HG03196 (cell line): ENCODE results near the gene RFX4.
"Not testable (repeated sequence)": the region's sequence is repeated elsewhere in the genome, so short reads cannot be mapped to it uniquely, and the experiment has no call there.

ENCODE experiments used
- ATAC-seq: cut with Tn5 transposase; IDR thresholded peaks from one replicate; pipeline ENCODE4 v1.9.1; 2021; ENCODE audit not compliant: unreplicated experiment

RFX4 gene

DNA sequence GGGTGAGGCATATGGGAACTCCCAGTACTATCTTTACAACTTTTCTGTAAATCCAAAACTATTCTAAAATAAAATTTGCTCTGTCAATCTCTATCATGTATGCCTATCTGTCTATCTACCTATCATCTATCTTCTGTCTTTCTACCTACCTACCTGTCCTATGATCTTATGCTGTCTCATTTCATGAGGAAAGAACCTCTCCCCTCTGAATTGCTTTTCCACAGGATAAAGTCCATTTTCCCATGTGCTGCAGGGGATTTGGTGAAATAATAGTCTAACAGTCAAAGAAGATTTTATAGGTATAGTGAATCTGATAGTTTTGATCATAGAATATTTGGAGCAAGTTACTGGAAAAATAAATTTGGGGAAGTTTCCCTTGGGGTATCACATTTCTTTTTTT, 104.9 kb downstream of the RFX4 start:
- ATAC-seq: no peak

DNA sequence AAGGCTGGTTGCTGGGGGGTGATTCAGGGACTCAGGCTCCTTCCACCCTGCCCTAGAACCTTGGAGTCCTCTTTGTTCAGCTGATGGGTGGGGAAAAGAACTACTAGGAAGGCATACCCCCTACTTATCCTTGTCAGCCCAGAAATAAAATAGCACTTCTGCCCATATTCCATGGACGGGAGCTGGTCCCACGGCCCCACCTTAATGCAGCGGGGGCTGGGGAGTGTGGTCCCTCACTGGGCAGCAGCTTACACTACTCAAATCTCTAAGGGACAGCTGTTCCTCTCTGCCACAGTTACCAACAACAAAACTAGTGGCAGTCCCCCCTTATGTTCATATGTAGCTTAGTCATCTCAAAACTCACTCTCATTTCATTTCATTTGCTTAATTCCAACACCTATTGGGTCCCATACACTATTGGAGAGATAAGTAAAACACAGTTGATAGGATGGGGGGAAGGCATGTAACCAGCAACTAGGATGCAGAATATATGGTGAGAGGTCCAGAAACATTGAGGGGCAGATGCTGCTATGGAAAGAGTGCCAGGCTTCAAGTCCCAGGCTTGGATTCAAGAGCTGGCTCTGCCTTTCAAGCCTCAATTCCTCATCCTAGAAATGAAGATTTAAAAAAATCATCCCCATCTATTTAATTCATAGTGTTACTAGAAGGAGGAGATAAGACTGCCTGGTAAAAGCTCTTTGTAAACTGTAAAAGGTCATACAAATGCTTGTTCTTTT, 107.9 kb downstream of the RFX4 start:
- ATAC-seq: no peak

DNA sequence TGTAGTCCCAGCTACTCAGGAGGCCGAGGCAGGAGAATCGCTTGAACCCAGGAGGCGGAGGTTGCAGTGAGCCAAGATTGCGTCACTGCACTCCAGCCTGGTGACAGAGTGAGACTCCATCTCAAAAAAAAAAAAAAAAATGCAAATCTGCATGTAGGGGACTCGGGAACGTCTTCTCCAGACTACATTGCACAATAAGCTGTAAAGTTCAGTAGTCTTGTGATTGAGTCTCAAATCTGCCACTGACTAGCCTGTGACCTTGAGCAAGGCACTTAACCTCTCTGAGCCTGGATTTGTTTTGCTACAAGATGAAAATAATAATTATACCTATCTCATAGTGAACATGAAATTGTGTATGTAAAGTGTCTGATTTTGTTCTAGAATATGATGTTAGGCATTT, 109.2 kb downstream of the RFX4 start:
- not testable (repeated sequence) for ATAC-seq

DNA sequence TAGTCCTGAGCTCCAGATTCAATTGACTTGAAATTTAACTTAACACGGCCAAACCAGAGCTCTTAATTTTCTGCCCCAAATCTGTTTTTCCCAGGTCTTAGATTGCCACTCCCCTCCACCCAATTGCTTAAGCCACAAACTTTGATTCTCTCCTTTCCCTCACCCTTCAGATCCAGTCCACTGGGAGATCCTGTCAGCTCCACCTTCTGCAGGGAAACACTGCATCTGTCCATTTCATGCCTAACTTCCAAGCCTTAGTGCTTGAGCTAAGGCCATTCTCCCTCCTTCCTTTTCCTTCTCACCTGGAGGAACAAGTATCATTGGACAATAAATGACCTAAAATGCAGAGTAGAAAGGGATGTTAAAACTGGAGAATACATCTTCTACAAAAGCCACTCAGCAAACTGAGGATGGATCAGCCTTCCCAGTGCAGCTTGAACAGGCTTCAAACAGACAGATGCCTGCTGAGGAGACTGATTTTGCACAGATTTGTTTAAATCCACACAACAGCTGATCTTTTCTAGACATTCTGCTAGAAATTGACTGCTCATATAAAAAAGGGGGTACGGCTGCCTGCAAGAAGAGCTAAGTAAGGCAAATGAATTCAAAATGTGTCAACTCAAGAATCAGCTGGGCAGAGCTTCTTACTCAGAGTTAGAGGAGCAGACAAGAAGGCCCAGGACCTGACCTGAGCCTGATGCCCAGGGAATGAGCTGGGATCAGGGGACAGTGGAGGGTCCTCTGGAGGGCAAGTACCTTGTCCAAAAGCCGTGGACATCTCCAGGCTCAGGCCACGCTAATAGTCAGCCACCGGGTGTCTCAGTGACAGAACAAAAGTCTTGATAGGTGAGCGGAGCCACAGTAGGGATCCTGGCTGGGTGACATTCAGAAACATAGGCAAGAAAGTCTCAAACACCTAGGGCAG, 110.4 kb downstream of the RFX4 start:
- no peak for ATAC-seq

DNA sequence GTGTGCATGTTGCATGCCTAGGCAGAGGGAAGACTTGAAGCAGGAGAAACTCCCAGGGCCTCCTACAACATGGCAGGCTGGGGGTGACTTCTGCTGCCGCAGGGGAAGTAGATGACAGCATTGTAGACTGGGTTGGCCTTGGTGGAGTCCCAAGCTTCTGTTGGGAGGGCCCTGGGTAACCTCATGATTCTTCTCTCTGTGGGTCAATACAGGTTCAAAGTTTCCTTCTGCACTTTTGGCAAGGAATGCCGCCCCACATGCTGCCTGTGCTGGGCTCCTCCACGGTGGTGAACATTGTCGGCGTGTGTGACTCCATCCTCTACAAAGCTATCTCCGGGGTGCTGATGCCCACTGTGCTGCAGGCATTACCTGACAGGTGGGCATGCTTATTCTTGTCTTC, 113.3 kb downstream of the RFX4 start:
- no peak for ATAC-seq

DNA sequence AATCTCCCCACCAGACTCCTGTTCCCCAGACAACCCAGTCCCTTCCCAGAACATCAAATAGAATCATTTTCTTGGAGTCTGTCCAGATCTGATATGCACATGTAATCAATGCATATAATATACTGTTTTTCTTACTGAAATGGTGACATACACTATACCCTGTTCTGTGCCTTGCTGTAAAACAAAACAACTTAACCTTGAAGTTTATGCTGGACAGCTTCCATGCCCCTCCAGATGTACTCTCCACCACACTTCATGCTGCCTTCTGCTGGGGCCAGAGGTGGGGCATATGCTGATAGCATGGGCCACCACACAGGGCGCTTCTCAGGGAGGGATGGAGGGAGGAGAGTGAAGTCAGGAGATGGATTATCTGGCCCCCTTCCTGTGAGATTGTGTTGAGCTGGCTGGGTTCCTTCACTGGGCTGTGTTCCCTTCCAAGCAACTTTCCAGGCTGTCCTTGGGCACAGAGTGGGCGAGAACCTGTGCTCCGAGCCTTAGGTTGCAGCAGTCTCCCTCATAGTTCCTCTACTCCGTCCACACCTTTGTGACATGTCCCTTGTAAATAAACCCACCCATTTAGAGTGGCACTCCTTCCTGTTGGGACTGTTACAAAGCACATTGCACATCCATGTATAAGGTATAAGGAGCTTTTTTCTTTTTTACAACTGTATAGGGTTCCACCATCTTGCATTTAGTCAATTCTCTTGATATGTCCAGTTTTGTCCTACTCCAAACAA, 114.0 kb downstream of the RFX4 start:
- ATAC-seq: no peak

DNA sequence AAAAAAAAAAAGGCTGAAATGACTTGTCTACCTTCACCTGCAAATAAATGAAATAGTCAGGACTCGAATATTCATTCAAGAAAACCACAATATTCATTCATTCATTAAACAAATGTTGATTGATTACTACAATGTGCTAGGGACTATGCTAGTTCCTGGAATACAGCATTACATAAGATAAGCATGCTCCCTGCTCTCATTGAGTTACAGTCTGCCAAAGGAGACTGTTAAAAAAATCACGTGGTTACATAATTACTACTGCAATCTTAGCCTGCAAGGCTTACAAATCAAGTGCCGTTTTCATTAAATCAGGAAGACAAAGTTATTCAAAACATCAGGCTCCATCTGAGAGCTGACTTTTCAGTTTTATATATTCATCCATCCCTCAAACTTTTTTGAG, 121.3 kb downstream of the RFX4 start:
- ATAC-seq: no peak

DNA sequence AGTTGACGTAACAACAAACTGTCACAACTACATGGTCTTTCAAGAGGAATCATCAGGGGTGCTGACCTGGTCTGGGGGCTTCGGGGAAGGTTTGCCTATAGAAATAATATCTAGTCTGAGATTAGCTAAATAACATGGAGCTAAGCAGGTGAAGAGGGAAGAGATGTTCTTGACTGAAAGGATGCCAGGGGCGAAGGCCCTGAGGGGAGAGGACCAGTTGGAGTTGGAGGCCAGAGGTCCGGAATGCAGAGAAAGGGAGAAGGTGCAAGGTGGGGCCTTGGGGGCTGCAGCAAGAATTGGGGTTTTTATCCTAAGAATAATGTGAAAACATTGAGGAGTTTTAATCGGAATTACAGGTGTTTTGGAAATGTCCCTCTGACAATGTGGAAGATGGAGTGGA, 123.2 kb downstream of the RFX4 start:
- ATAC-seq: no peak

DNA sequence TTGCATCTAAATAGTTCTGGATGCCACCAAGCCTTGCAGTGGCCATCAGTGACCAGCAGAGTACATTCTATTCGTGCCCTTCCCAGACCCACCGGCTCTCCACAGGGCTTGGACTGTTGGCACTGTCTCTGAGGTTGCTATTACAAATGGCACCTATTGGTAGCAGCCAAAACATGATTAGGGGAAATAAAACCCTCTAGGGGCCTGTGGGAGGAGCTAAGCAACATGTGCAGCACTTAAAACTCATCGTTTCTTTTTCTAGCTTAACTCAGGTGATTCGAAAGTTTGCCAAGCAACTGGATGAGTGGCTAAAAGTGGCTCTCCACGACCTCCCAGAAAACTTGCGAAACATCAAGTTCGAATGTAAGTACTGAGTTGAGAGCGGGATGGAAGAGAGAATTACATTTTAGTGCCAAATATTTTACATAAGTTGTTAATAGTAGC, 126.3 kb downstream of the RFX4 start:
- no peak for ATAC-seq

DNA sequence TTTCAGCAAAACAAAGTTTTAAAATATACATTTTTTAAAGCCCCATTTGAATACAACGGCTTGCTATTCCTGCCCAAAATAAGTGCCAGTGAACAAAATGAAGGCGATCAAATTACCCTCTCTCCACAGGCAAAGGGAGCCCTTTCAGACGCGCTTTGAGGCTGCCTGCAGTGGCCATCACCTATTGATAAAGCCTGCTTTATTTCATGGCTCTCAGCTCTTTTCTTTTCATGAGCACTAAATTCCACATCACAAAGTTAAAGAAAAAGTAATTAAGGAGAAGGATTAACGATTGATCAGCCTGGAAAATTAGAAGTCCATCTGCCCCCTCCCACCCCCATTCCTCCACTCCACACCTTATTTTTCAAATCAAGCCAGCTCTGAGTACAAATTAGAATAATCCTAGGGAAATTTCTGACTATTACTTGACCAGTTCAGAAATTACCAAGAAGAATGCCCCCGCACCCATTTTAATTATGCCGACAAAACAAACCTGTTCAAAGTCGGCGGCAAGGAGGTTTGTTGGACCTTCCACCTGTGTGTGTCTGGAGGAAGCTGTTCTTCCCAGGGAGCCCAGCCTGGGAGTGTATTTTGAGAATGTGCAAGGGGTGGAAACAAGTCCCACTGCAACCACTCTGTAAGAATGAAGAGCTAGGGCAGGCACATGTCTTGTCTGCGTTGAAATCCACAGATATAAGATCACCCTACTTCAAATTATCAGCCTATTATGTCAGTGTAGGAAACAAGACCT, 127.5 kb downstream of the RFX4 start:
- no peak for ATAC-seq

DNA sequence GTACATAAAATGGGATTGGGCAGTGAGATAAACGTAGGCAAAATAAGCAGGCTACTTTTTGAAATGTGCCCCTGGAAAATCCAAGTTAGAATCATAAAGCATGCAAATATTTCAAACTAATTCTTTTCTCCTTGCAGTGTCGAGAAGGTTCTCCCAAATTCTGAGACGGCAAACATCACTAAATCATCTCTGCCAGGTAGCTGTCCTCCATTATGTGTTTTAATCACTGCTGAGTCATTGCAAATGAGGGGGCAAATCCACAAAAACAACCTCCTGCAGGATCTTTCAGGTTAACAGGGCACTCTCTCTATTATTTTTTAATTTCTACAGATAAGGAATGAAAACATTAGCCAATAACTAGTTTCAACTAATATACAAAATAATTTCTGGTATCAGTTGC, 128.5 kb downstream of the RFX4 start:
- no peak for ATAC-seq

DNA sequence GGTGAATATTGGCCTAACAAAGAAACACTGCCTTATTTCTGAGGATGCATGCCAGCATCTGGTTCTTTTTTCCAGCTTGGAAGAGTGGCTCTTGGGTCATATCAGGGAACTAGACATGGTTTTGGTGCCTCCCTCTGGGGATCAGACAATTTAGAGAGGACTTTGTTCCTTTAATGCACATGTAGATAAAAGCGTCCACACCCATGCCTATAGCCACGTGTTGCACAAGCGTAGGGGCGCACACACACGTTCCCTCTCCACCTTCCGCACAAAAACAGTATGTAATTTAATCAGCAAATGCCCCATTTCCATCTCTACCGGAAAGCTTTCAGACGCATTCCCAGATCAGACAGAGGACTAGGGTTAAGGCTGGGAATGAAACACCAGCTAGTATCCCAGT, 130.0 kb downstream of the RFX4 start:
- ATAC-seq: no peak

DNA sequence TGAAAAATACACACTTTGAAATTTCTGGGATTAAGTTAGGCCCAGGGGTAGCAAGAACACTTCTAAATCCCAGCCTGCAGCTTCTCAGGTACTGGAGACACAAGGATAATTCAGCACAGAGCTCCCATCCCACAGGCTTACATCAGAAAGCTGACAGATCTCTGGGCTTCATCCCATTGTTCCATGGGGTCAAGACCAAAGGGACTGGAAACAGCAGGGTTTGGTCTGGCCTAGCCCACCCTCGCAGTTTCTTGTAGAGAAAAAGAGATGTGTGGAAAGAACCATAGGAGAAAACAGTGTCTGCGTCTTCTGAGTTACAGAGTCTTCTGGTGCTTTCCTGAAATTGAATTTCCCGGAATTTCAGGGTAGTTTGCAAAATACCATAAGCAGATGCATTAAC, 132.1 kb downstream of the RFX4 start:
- ATAC-seq: no peak

DNA sequence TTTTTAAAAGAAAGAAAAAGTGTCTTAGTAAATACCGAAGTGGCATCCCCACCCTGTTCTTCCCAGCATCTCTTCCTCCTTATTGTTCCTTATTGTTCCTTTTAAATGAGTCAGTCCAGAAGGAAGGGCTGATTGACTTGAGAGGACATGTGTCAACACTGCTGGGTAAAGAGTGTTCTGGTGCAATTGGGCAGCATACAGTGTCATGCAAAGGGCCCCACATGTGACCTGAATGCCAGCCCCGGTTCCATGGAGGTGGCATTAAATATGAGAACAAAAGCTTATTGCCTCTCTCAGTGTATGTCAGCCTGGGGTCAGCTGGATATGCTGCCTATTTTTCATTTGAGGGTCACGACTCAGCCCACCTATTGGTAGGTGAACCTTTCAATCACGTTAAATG, 132.8 kb downstream of the RFX4 start:
- ATAC-seq: no peak

DNA sequence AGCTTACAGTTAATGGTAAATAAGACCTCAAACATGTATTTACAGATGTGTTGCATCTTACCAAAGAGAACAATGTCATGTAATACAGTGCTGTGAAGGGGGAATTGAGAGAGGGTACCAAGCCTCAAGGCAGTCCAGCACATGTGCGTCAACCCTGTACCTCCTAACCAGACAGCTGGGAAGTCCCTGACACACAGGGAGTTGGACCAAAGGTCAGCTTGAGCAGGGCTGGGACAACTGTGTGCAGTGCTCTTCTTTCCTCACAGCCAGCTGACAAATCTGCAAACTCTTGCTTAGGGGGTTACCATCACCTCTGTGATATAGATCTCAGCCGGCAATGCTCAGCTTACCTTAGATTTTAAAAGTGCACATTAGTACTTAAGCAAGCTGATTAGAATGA, 134.9 kb downstream of the RFX4 start:
- ATAC-seq: no peak

DNA sequence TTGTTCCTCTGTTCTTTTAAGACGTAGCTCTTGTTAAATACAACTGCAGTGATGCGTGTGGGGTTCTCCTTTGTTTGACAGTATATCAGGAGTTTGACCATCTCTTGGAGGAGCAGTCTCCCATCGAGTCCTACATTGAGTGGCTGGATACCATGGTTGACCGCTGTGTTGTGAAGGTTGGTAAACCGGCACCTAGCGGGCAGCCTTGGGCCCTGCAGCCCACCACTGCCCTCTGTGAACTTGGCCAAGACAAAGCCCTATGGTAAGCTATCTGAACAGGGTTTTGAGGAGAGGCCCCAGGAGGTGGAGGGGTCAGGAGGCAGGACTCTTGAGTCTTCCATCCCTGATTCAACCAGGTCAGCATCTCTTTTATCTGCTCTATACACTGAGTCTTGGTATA, 137.1 kb downstream of the RFX4 start:
- ATAC-seq: no peak

DNA sequence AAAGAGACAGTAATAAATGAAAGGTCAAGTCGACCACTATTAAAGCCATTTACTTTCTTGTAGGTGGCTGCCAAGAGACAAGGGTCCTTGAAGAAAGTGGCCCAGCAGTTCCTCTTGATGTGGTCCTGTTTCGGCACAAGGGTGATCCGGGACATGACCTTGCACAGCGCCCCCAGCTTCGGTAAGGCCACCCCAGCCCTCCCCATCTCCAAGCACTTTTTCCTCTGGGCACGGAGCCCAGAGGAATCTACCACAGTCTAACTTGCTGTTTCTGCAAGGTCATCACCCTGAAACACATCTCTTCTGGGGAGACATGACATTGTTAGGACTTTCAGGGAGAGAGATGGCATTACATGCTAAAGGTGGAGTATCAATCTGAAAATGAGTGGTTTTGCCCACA, 137.9 kb downstream of the RFX4 start:
- no peak for ATAC-seq

DNA sequence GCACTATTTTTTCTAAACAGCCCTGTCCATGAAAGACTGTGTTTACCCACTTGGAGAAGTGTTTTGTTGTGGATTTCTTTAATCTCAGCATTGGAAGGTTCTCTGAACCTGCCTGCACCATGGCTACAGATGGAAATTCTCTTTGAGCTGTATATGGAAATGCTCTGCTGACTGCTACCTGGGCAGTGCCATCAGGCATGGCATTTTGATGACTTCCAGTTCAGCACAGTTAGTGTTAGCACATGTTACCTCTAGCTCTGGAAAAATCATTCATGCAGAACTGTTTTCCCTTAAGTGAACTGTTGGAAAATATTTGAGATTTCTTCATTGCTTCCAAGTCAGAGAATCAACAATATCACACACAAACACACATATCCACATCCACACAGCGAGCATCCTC, 139.1 kb downstream of the RFX4 start:
- ATAC-seq: no peak

DNA sequence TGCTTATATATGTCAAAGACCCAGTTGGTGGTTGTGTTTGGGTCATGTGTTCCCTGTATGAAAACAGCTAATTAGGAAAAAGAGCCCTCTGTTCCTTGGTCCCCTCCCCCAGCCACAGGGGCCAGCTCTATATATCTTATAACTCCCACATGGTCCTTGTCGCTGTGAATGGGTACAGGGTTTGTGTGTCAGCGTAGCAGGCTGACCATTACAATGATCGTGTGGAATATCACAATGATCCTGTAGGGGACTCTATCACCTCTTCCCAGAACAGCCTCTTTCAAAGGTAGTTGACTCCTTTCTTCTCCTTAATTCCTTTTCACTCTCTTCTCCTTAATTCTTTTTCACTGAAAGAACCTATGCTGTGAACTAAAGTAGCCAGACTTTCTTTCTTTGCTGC, 140.0 kb downstream of the RFX4 start:
- ATAC-seq: no peak

DNA sequence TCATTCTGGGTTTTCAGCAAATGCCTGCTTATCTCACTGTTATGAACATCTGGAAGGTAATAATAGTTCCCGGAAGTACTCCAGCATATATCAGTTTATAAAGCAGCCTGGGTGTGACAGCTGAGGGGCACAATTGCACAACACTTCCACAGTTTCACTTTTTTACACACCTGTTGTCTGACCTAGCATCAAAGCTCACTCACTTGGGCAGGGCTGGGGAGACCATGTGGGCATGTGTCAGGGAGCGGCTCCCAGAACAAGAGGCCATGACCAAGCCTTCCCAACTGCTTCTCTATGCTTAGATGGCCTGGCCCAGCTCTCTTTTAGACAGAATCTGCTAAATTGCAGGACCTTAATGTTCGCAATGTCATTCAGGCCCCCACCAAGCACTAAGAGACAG, 140.6 kb downstream of the RFX4 start:
- ATAC-seq: no peak

DNA sequence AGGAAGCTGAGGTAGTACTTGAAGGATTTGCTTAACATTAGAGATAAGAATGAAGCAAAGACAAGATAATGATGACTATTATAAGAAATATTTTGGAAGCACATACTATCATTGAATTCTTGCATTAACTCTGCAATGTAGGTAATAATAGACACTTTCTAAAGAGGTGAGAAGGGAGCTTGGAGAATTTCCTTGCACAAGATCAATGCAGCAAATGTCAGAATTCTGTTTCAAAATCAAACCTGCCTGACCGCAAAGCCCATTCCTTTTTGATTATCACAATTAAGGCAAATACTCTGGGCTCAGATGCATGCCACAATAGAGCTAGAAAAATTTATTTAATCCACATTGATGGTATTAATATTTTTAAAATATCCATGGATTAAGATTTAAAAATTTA, 141.3 kb downstream of the RFX4 start:
- ATAC-seq: no peak
